Lower leg skin (tissue), 4 donors: ENCODE data around the gene STAT6. TPM values are rescaled to one million over a fixed set of nuclear protein-coding genes. Genes with fewer than 3 reads are reported as not detected.

Experiments used
- DNase-seq, 2 donors: peaks; one replicate each; pipeline ENCODE4 v3.0.0-alpha.2; 2019; ENCODE audit warnings: low spot score in 2 of 2
- H3K4me3 ChIP-seq: fragments of 200-600 bp; sonication (generic); 2 replicates; pipeline ENCODE4 v1.5.1; 2017; ENCODE audit warnings: mild to moderate bottlenecking, low read depth; ENCODE audit not compliant: poor library complexity, severe bottlenecking
- POLR2A ChIP-seq, 2 donors: fragments of 450-650 bp; IDR thresholded peaks; one replicate each; pipeline ENCODE4 v1.6.1; 2016 to 2017; ENCODE audit warnings: antibody characterized with exemption in 2 of 2, mild to moderate bottlenecking in 1 of 2, moderate library complexity in 1 of 2
- WGBS, 2 donors: methylation state at CpG; one replicate each; pipeline ENCODE4 v1.1.5; 2018; 5-methylcytosine and 5-hydroxymethylcytosine counted together
- intact Hi-C: fragments of 100-400 bp; cut with DNase I; formaldehyde crosslinking; loops from one replicate; pipeline ENCODE4 v1.15.0; 2023; ENCODE audit warnings: low total_unique reads
- total RNA-seq, 4 donors: library from RNA; depleted of rRNA; stranded (reverse); fragments of >200 nt; gene quantifications; one replicate each; pipeline ENCODE4 v1.1.0, GENCODE V29; 2016
- TF ChIP-seq, protein P1 (sequence below), 3 donors: fragments of 450-650 bp; IDR thresholded peaks; one replicate each; pipeline ENCODE4 v1.5.1; 2016; ENCODE audit warnings: antibody characterized with exemption in 3 of 3, mild to moderate bottlenecking in 3 of 3, moderate library complexity in 2 of 3

Gene STAT6
- total RNA-seq, 4 donors from 2014 or later = 105 to 210 (median 129) TPM

DNA sequence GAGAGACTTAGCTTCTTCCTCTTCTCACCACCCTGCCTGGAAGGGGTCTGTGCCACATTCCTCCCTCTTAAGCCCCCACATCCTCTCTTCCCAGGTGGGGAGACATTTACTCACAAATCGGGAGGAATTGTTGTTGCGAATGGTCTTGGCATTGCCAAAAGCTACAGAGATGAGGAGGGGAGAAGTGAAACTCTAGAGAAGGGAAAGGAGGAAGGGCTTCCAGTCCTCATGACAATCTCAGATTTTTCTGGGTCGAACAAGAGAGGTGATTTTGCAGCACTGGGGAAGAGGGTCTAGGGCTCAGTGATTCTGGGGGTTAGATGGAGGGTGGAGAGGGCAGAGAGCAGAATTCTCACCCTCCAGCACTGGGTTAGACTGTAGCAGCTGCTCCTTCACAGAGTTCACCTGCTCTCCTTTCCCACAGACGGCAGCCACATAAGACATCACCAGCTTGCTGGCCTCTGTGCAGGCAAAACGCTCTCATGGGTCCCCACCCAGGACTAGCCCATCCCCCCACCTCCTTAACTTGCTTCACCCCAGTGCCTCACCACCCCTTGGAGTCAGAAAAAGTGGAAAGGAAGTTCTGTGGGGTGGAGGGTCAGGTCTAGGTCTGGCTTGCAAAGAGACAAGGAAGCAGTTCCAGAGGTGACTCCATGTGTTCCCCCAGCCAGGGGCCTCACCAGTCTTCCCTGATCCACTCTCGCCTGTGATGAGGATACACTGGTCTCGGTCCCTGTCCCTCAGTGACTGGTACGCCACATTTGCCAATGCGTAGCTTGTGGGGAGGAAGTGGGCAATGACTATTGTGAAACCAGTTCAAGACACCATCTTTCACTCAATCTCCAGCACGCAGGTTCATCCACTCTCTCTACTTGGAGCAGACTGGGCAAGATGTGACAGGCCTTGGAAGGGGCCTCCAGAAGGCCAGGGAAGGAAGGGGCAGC, 63.9 kb downstream of the STAT6 start:
- WGBS, 2 donors = 76 to 78% methylated on average over 10 of the region's 10 CpGs
- intact Hi-C loops = no loop called here
- H3K4me3 ChIP-seq = no peak overlapping the region
- no peak for DNase-seq
- no peak for TF ChIP-seq POLR2A (IDR thresholded peaks at IDR 0.05)
- TF ChIP-seq, protein P1, sequence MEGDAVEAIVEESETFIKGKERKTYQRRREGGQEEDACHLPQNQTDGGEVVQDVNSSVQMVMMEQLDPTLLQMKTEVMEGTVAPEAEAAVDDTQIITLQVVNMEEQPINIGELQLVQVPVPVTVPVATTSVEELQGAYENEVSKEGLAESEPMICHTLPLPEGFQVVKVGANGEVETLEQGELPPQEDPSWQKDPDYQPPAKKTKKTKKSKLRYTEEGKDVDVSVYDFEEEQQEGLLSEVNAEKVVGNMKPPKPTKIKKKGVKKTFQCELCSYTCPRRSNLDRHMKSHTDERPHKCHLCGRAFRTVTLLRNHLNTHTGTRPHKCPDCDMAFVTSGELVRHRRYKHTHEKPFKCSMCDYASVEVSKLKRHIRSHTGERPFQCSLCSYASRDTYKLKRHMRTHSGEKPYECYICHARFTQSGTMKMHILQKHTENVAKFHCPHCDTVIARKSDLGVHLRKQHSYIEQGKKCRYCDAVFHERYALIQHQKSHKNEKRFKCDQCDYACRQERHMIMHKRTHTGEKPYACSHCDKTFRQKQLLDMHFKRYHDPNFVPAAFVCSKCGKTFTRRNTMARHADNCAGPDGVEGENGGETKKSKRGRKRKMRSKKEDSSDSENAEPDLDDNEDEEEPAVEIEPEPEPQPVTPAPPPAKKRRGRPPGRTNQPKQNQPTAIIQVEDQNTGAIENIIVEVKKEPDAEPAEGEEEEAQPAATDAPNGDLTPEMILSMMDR (IDR thresholded peaks at IDR 0.05) = no peak

GRCh38 chr12:57046086-57046791, 64.9 kb downstream of the STAT6 start:
- DNase-seq = no peak
- intact Hi-C loops = no loop called here
- whole genome bisulfite sequencing, 2 donors = 53 to 60% methylated on average over 6 of the region's 6 CpGs
- H3K4me3 ChIP-seq = no peak overlapping the region
- TF ChIP-seq, protein P1 (IDR thresholded peaks at IDR 0.05) = no peak
- TF ChIP-seq POLR2A (IDR thresholded peaks at IDR 0.05) = no peak

Other genes starting within 250 kb of the STAT6 start
- 100 to 1,000 TPM in 2 of 4 donors, 10 to 100 TPM in 2; 71.0 to 161 (median 105) TPM for gene SDR9C7, start 177.0 kb downstream of the STAT6 start, total RNA-seq
- gene RDH16, start 153.8 kb downstream of the STAT6 start, total RNA-seq = 1 to 10 TPM in 2 of 4 donors, under 1 TPM in 2; 0.84 to 4.7 (median 1.0) TPM
- gene ZBTB39, start 104.8 kb downstream of the STAT6 start, total RNA-seq = 1 to 10 TPM; 5.2 to 6.1 (median 6.1) TPM
- under 1 TPM in 1 of 4 donors, not detected in 3; 0.46 TPM for gene TAC3, start 94.8 kb downstream of the STAT6 start, total RNA-seq
- gene MYO1A, start 61.2 kb downstream of the STAT6 start, total RNA-seq = 1 to 10 TPM in 1 of 4 donors, under 1 TPM in 2, not detected in 1; 0.30 to 2.0 (median 0.39) TPM
- 1 to 10 TPM; 7.0 to 9.2 (median 7.9) TPM for gene NEMP1, start 32.6 kb downstream of the STAT6 start, total RNA-seq
- gene NAB2, start 22.2 kb downstream of the STAT6 start, total RNA-seq = 10 to 100 TPM; 44.1 to 89.6 (median 64.6) TPM
- gene LRP1, start 17.1 kb upstream of the STAT6 start, total RNA-seq = 100 to 1,000 TPM in 2 of 4 donors, 10 to 100 TPM in 2; 93.4 to 156 (median 101) TPM
- gene LRP1-AS, start 36.3 kb upstream of the STAT6 start, total RNA-seq = not detected
- gene NXPH4, start 105.4 kb upstream of the STAT6 start, total RNA-seq = 10 to 100 TPM; 18.4 to 21.3 (median 19.9) TPM
- gene SHMT2, start 118.3 kb upstream of the STAT6 start, total RNA-seq = 10 to 100 TPM; 62.4 to 71.8 (median 67.4) TPM
- 1 to 10 TPM in 2 of 4 donors, under 1 TPM in 2; 0.71 to 3.8 (median 1.5) TPM for gene STAC3, start 139.8 kb upstream of the STAT6 start, total RNA-seq